ENCODE data around the gene TRIM16. TPM values are rescaled to one million over a fixed set of nuclear protein-coding genes. Genes with fewer than 3 reads are reported as not detected.
"Not testable (repeated sequence)": the region's sequence is repeated elsewhere in the genome, so short reads cannot be mapped to it uniquely, and the experiment has no call there.

Gene TRIM16
- total and polyA plus RNA-seq, 5 experiments from 2014 or later: 1.3 to 8.6 (median 4.8) TPM

GRCh38 chr17:15623255-15623654, 60.9 kb downstream of the TRIM16 start:
- H3K4me3 Mint-ChIP-seq, H3K9me3 Mint-ChIP-seq, H3K27me3 Mint-ChIP-seq, POLR2A ChIA-PET, DNase-seq, H3K4me1 Mint-ChIP-seq, ATAC-seq, H3K27ac Mint-ChIP-seq: not testable (repeated sequence)
- peaks cover 0 to 11% (median 0%) of the 10 kb centered on the region in 3 donors for H3K36me3 Mint-ChIP-seq

GRCh38 chr17:15622124-15622523, 62.0 kb downstream of the TRIM16 start:
- H3K9me3 Mint-ChIP-seq, H3K4me1 Mint-ChIP-seq, POLR2A ChIA-PET, H3K27me3 Mint-ChIP-seq, H3K36me3 Mint-ChIP-seq, H3K4me3 Mint-ChIP-seq, DNase-seq, ATAC-seq, H3K27ac Mint-ChIP-seq: not testable (repeated sequence)

GRCh38 chr17:15619331-15620058, 64.6 kb downstream of the TRIM16 start, which contains the start of gene FBXW10B:
FBXW10B (minus strand) TSS chr17:15619704; CDS start chr17:15619512, 192 bp downstream.
- H3K27me3 Mint-ChIP-seq, DNase-seq, H3K4me1 Mint-ChIP-seq, POLR2A ChIA-PET, ATAC-seq, H3K9me3 Mint-ChIP-seq, H3K27ac Mint-ChIP-seq, H3K4me3 Mint-ChIP-seq, H3K36me3 Mint-ChIP-seq: not testable (repeated sequence)

- DNase-seq, H3K27me3 Mint-ChIP-seq, H3K4me3 Mint-ChIP-seq, H3K36me3 Mint-ChIP-seq, H3K9me3 Mint-ChIP-seq, POLR2A ChIA-PET, H3K4me1 Mint-ChIP-seq, ATAC-seq, H3K27ac Mint-ChIP-seq: not testable (repeated sequence)
These were observed 67.3 kb downstream of the TRIM16 start for GRCh38 chr17:15616828-15617227.

DNA sequence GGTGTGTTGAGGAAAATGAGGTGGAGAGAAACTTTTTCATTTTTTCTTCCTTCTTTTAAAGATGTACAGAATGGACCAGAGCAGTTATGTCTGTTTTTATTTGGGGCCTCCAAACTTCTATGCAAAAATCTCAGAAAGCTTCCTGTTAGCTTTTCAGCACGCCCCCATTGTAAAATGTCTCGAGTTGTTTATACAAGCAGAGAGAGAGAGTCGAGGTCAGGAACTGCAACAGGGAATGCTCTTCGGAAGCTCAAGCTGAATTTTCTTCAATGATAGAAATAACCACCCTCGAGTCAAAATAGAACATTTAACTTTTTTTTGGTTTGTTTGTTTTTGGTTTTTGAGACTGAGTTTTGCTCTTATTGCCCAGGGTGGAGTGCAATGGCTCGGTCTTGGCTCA, 68.3 kb downstream of the TRIM16 start:
- H3K4me3 Mint-ChIP-seq, H3K27ac Mint-ChIP-seq, H3K36me3 Mint-ChIP-seq, H3K4me1 Mint-ChIP-seq, DNase-seq, H3K27me3 Mint-ChIP-seq, ATAC-seq, POLR2A ChIA-PET, H3K9me3 Mint-ChIP-seq: not testable (repeated sequence)

GRCh38 chr17:15613111-15613510, 71.0 kb downstream of the TRIM16 start:
- H3K27ac Mint-ChIP-seq, ATAC-seq, H3K4me3 Mint-ChIP-seq, H3K4me1 Mint-ChIP-seq, H3K9me3 Mint-ChIP-seq, H3K27me3 Mint-ChIP-seq, DNase-seq, POLR2A ChIA-PET, H3K36me3 Mint-ChIP-seq: not testable (repeated sequence)

DNA sequence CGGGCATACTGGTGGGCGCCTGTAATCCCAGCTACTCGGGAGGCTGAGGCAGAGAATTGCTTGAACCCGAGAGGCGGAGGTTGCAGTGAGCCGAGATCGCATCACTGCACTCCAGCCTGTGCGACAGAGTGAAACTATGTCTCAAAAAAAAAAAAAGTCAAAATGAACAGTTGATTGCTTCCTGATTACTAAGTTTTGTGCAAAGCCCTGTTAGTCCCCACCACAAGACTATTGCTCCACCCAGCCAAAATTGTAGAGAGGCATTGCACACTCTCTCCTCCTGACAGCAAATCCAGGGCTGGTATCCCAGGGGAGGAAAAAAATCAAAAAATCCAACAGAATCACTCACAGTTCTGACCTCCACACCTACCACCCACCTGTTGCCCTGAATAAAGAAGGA, 91.2 kb downstream of the TRIM16 start:
- H3K9me3 Mint-ChIP-seq, H3K27ac Mint-ChIP-seq, DNase-seq, H3K36me3 Mint-ChIP-seq, ATAC-seq, H3K4me3 Mint-ChIP-seq, POLR2A ChIA-PET: not testable (repeated sequence)
- Mint-ChIP-seq H3K27me3 (peaks cover 0 to 16% (median 3%) of the 10 kb centered on the region in 5 donors), H3K4me1 (peaks cover 10 to 33% (median 21%) of the 10 kb centered on the region in 4 donors)

DNA sequence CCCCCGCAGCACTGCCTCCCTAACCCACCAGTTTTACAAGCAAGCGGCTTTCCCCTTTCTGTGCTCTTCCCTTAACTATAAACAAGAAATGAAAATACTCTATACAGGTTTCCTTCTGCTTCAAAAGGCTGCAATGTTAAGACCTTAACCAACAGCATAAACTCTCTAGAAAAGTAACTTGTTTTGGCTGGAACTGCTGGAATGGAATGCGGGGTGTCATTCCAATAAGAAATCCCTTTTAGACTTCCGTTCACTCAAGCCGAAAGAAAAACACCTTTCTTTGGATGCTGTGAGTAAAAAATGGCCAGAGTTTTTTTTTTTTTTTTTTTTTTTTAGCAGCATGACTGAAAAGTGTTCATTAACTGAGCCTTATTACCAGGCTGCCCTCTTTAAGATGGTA, 92.1 kb downstream of the TRIM16 start:
- H3K27me3 Mint-ChIP-seq: peaks cover 0 to 16% (median 3%) of the 10 kb centered on the region in 5 donors
- peak overlapping the region in 7 of 10 donors; percentile 3 to 52 (median 38) for H3K4me3 Mint-ChIP-seq
- ATAC-seq, H3K36me3 Mint-ChIP-seq, DNase-seq, POLR2A ChIA-PET, H3K27ac Mint-ChIP-seq, H3K9me3 Mint-ChIP-seq: not testable (repeated sequence)
- peaks cover 10 to 33% (median 21%) of the 10 kb centered on the region in 4 donors for H3K4me1 Mint-ChIP-seq

- DNase-seq, H3K9me3 Mint-ChIP-seq, ATAC-seq, H3K36me3 Mint-ChIP-seq, POLR2A ChIA-PET: not testable (repeated sequence)
- peak overlapping the region in 4 of 10 donors; percentile 24 to 69 (median 60) for H3K4me3 Mint-ChIP-seq
- peaks cover 10 to 35% (median 21%) of the 10 kb centered on the region in 4 donors for H3K4me1 Mint-ChIP-seq
- peak overlapping the region in 1 of 10 donors; percentile 63 for H3K27ac Mint-ChIP-seq
- H3K27me3 Mint-ChIP-seq: peaks cover 0 to 16% (median 3%) of the 10 kb centered on the region in 5 donors
These were observed 93.3 kb downstream of the TRIM16 start for GRCh38 chr17:15590844-15591243.

DNA sequence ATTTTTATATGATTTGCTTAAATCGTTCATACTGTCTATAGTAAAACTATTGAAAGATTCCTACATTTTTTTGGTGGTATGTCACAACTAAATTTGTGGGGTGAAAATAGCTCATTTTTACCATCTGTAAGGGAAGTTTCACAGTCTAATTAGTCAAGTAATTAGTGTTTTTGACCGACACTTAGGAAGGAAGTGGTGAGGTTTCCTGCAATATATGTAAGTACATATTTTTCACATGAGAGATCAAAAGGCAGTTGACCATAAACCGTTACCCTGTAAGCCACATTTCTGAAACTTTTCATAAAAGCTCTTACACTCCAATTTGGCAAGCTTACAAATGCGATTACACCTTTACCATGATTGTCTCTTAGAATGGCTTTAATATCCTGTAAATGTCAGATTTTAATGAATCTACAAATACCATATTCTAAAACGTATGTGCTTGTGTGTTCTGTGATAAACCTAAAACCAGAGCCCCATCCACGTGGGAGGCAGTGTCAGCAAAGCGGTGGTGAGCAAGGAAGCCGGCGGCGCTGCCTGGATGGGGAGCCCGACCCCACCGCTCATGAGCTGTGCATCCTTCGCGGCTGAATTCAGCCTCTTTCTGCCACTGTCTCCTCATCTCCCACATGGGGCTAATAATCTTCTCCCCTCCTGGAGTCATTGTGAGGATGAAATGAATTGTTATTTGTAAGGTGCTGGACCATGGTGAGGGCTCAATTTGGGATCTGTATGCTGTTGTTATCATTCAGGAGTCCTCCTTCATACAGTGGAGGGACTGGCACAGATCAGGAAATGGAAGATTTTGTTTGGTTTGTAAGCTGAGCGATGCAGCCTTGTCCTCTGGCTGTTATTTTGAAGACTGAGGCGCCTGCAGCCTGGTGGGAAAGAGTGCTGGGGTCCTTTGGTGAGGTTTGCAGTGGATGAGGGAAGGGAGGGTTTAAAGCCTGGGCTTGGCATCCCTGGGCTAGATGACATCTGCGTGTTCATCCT, 94.3 kb downstream of the TRIM16 start:
- ATAC-seq (peak; percentile 61 to 67), DNase-seq (peak in 3 of 10 donors; percentile 13 to 17 (median 15))
- Mint-ChIP-seq H3K27me3 (peaks cover 0 to 16% (median 3%) of the 10 kb centered on the region in 5 donors), H3K4me1 (peaks cover 10 to 35% (median 21%) of the 10 kb centered on the region in 4 donors), H3K4me3 (peak overlapping the region in 9 of 10 donors; percentile 32 to 73 (median 60))
- POLR2A ChIA-PET, H3K36me3 Mint-ChIP-seq, H3K27ac Mint-ChIP-seq, H3K9me3 Mint-ChIP-seq: not testable (repeated sequence)

DNA sequence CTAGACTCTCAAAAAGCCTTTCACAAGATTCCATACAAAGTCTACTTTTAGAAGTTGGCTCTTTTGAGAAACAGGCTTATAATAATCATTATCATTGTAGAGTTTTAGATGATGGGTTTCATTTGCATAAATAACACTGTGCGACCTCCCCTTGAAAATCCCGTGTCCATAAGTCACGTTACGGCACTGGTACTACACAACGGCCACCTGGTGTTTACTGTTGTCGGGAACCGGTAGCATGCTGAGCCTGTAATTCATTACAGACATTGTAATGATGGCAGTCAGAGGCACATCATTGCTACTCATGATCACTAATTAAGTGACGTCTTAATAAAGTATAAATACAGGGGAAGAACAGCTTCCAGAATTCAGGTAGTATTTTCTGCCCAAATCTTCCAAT, 96.1 kb downstream of the TRIM16 start:
- peaks cover 10 to 32% (median 21%) of the 10 kb centered on the region in 4 donors for H3K4me1 Mint-ChIP-seq
- H3K27me3 Mint-ChIP-seq: peaks cover 0 to 13% (median 3%) of the 10 kb centered on the region in 5 donors
- H3K4me3 Mint-ChIP-seq, H3K9me3 Mint-ChIP-seq, ATAC-seq, POLR2A ChIA-PET, DNase-seq, H3K36me3 Mint-ChIP-seq: not testable (repeated sequence)
- peak overlapping the region in 2 of 10 donors; percentile 17 to 31 for H3K27ac Mint-ChIP-seq

DNA sequence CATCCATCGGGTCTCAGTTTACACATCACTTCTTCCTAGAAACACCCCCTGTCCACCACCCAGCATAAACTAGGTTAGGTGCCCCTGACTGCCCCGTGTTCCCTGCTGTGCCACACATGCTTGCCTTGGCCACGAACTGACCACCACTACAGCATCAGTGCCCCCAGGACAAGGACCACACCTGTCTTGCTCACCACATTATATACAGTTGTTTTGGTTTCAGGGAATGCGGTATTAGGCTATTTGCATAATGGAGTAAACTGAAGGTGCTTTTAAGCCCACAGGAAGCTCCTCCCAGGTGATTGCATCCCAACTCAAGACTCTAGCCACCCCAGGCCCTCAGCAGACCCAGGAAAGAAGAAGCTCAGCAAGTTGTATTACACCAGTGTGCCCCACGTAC, 100.8 kb downstream of the TRIM16 start:
- H3K36me3 Mint-ChIP-seq, H3K4me1 Mint-ChIP-seq, DNase-seq, POLR2A ChIA-PET, H3K4me3 Mint-ChIP-seq, ATAC-seq, H3K9me3 Mint-ChIP-seq, H3K27ac Mint-ChIP-seq: not testable (repeated sequence)
- peaks cover 0 to 10% (median 0%) of the 10 kb centered on the region in 5 donors for H3K27me3 Mint-ChIP-seq

- H3K27me3 Mint-ChIP-seq, H3K9me3 Mint-ChIP-seq, H3K4me1 Mint-ChIP-seq, ATAC-seq, H3K36me3 Mint-ChIP-seq, DNase-seq, H3K4me3 Mint-ChIP-seq, H3K27ac Mint-ChIP-seq: not testable (repeated sequence)
- POLR2A ChIA-PET: interaction anchor here (0.7 kb wide), 1 partner anchor 16 kb away, joined by 4 read pairs; no protein-coding TSS in a partner anchor
These were observed 102.6 kb downstream of the TRIM16 start for GRCh38 chr17:15581462-15581861.
